DOHH2 (cell line): ENCODE measurements around the gene BBX.

Experiments used
- EZH2phosphoT487 ChIP-seq: fragments of 200-600 bp; sonication (generic); IDR thresholded peaks from 2 replicates; pipeline ENCODE4 v1.6.1; 2017; ENCODE audit warnings: borderline replicate concordance, mild to moderate bottlenecking, antibody characterized with exemption, low read length, moderate library complexity, mixed read lengths
- TF ChIP-seq, protein P1 (sequence below): fragments of 200-600 bp; sonication (generic); IDR thresholded peaks from one replicate; pipeline ENCODE4 v1.5.1; 2014; ENCODE audit warnings: antibody characterized with exemption, mild to moderate bottlenecking, low read depth, low read length; ENCODE audit not compliant: poor library complexity, severe bottlenecking

DNA sequence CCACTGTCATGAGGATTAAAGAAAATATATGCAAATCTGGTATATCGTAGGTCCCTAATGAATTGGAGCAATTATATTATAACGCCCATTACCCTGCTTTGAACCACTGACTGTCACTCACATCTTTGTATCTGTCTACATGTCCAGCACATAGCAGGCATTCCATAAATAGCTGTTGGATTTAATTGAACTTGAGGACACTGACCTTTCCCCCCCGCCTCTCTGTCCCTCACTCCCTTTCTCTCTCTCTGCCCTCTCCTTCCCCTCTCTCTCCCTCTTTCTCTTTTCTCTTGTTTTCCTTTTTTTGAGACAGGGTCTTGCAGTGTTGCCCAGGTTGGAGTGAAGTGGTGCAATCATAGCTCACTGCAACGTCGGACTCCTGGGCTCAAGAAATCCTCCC lies 335.1 kb downstream of the BBX start:
- TF ChIP-seq, protein P1, sequence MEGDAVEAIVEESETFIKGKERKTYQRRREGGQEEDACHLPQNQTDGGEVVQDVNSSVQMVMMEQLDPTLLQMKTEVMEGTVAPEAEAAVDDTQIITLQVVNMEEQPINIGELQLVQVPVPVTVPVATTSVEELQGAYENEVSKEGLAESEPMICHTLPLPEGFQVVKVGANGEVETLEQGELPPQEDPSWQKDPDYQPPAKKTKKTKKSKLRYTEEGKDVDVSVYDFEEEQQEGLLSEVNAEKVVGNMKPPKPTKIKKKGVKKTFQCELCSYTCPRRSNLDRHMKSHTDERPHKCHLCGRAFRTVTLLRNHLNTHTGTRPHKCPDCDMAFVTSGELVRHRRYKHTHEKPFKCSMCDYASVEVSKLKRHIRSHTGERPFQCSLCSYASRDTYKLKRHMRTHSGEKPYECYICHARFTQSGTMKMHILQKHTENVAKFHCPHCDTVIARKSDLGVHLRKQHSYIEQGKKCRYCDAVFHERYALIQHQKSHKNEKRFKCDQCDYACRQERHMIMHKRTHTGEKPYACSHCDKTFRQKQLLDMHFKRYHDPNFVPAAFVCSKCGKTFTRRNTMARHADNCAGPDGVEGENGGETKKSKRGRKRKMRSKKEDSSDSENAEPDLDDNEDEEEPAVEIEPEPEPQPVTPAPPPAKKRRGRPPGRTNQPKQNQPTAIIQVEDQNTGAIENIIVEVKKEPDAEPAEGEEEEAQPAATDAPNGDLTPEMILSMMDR = no peak
- no peak for TF ChIP-seq EZH2phosphoT487
